T-helper 1 cell treated with Interleukin-12 subunit alpha and Interleukin-12 subunit beta and Interleukin-4 antibody, amounts not matched to agents 30 ng/mL and 1 ng/mL, for 36 hours (primary cell): ENCODE results near the gene ANKS4B. TPM values are rescaled to one million over a fixed set of nuclear protein-coding genes. Genes with fewer than 3 reads are reported as not detected.
"Not testable (repeated sequence)": the region's sequence is repeated elsewhere in the genome, so short reads cannot be mapped to it uniquely, and the experiment has no call there.

Source experiments
- intact Hi-C: fragments of 100-400 bp; cut with micrococcal nuclease; formaldehyde crosslinking; loops from one replicate; pipeline ENCODE4 v1.15.1; 2024
- total RNA-seq: library from RNA; stranded (reverse); gene quantifications from 2 replicates; pipeline ENCODE4 v1.2.3, GENCODE V29; 2022

ANKS4B gene
- total RNA-seq, 1 donor from 2014 or later: not detected

- intact Hi-C loops: no loop called here
These were observed 29.5 kb downstream of the ANKS4B start for GRCh38 chr16:21262779-21263639.

- intact Hi-C loops: no loop called here
These were observed 30.4 kb downstream of the ANKS4B start for GRCh38 chr16:21263640-21264570.

- intact Hi-C loops: no loop called here
These were observed 31.1 kb downstream of the ANKS4B start for GRCh38 chr16:21264571-21265036.

- intact Hi-C loops: no loop called here
These were observed 31.8 kb downstream of the ANKS4B start for GRCh38 chr16:21265104-21265837.

- intact Hi-C loops: no loop called here
These were observed 33.8 kb downstream of the ANKS4B start for GRCh38 chr16:21267298-21267697.

- intact Hi-C loops: no loop called here
These were observed 34.7 kb downstream of the ANKS4B start for GRCh38 chr16:21268236-21268635.

GRCh38 chr16:21272253-21272652 is 38.8 kb downstream of the ANKS4B start:
- intact Hi-C loops: no loop called here

GRCh38 chr16:21272763-21273162 is 39.3 kb downstream of the ANKS4B start:
- intact Hi-C loops: not testable (repeated sequence)

- intact Hi-C loops: no loop called here
These were observed 40.8 kb downstream of the ANKS4B start for GRCh38 chr16:21274172-21274726.

- intact Hi-C loops: no loop called here
These were observed 42.0 kb downstream of the ANKS4B start for GRCh38 chr16:21275529-21275928.

GRCh38 chr16:21276090-21276489 is 42.6 kb downstream of the ANKS4B start:
- intact Hi-C loops: no loop called here

- intact Hi-C loops: no loop called here
These were observed 43.8 kb downstream of the ANKS4B start for GRCh38 chr16:21277045-21277926.

GRCh38 chr16:21277927-21278706 is 44.6 kb downstream of the ANKS4B start, which contains the start of gene CRYM:
TSS of gene CRYM (minus strand) at chr16:21278290. CDS start at chr16:21278251, 39 bp downstream.
- intact Hi-C loops: loop anchor here (1.0 kb wide), 1 partner anchor 90 kb away; no protein-coding TSS in a partner anchor

GRCh38 chr16:21279501-21279900 is 46.0 kb downstream of the ANKS4B start:
- intact Hi-C loops: no loop called here

GRCh38 chr16:21281698-21282389 is 48.3 kb downstream of the ANKS4B start:
- intact Hi-C loops: no loop called here

- intact Hi-C loops: no loop called here
These were observed 50.2 kb downstream of the ANKS4B start for GRCh38 chr16:21283521-21284289.

- intact Hi-C loops: no loop called here
These were observed 50.9 kb downstream of the ANKS4B start for GRCh38 chr16:21284414-21284813.

GRCh38 chr16:21285314-21285713 is 51.8 kb downstream of the ANKS4B start:
- intact Hi-C loops: no loop called here
